ENCODE data around the gene TRIM62.

Gene TRIM62

DNA sequence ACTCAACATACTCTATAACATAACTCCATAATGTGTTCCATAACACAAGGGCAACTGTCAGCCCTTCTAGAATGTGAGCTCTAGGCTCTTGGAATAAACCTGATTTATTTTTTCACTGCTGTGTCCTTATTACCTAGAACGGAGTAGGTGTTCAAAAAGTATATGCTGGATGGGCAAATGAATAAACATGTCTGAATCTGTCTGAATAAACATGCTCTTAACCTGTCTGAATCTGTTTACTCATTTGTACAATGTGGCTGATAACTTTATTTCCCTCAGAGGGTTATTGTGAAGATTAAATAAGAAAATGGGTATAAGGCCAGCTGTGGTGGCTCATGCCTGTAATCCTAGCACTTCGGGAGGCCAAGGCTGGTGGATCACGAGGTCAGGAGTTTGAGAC, 58.6 kb downstream of the TRIM62 start:
- Histone ChIP-seq H3K27ac (ENCODE audit: insufficient read depth, low read depth, low read length, poor library complexity, severe bottlenecking) (no peak overlapping the region), H3K4me3 (ENCODE audit: insufficient read depth, low read depth, low read length) (no peak overlapping the region), H3K9me3 (ENCODE audit: control insufficient read depth, low read length) (no peaks in the 10 kb centered on the region), H3K4me1 (ENCODE audit: control insufficient read depth, insufficient read depth, low read length) (no peaks in the 10 kb centered on the region), H3K36me3 (ENCODE audit: control insufficient read depth, insufficient read depth, low read length) (no peaks in the 10 kb centered on the region), H3K27me3 (ENCODE audit: control insufficient read depth, insufficient read depth, low read length, poor library complexity, severe bottlenecking) (no peaks in the 10 kb centered on the region)
- 87 to 88% methylated on average over 3 of the region's 3 CpGs for WGBS, 2 experiments

DNA sequence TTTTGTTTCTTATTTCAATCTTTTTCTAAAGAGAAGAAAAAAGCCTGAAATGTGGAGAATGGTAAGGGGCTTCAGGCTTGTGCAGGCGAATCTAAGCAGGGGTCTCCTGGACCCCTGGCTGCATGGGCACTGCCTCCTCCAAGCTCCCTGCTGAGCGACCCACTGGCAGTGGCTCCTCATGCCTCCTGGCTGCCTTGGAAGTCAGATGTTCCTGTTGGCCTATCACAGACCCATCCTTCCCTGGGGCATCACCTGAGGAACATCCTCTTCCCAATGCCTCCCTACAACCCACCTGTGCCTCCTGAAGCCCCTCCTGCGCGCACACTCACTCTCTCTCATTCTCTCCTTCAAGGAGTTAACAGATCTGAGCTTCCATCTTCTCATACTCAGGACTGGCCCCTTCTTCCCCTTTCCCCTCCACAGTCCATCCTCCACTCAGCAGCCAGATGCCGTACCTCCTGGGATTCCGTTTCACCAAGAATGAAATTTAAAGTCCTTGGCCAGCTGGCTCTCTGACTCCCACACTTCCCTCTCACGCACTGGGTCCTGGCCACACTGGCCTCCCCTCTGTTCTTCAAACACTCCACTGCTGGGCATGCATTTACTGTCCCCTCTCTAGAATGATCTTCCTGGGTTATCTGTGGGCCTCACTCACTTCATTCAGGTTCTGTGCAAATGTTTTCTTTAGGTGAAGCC, 59.2 kb downstream of the TRIM62 start:
- Histone ChIP-seq H3K9me3 (ENCODE audit: control insufficient read depth, low read length) (no peaks in the 10 kb centered on the region), H3K36me3 (ENCODE audit: control insufficient read depth, insufficient read depth, low read length) (no peaks in the 10 kb centered on the region), H3K27me3 (ENCODE audit: control insufficient read depth, insufficient read depth, low read length, poor library complexity, severe bottlenecking) (no peaks in the 10 kb centered on the region), H3K4me3 (ENCODE audit: insufficient read depth, low read depth, low read length) (no peak overlapping the region), H3K27ac (ENCODE audit: insufficient read depth, low read depth, low read length, poor library complexity, severe bottlenecking) (no peak overlapping the region), H3K4me1 (ENCODE audit: control insufficient read depth, insufficient read depth, low read length) (no peaks in the 10 kb centered on the region)
- 91 to 92% methylated on average over 7 of the region's 7 CpGs for WGBS, 2 experiments

DNA sequence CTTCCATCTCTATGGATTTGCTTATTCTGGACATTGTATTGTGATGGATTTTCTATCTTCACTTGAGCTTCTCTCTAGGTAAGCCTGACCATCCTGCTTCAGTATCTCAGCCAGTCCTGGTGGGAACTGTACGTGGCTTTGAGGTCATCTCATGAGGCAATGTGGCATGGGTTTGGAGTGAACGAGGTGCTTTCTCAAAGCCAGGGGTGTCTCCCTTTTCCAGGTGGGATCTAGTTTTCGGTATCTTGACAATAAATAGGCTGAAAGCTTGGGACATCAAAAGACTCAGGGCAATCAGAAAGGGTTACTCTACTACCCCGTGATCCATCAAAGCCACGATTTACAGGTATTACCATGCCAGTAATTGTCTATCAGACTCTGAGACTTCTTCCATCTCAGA, 60.1 kb downstream of the TRIM62 start:
- H3K4me3 ChIP-seq (ENCODE audit: insufficient read depth, low read depth, low read length): no peak overlapping the region
- no peaks in the 10 kb centered on the region for H3K27me3 ChIP-seq (ENCODE audit: control insufficient read depth, insufficient read depth, low read length, poor library complexity, severe bottlenecking)
- no peaks in the 10 kb centered on the region for H3K4me1 ChIP-seq (ENCODE audit: control insufficient read depth, insufficient read depth, low read length)
- 91 to 93% methylated on average over 5 of the region's 5 CpGs for WGBS, 2 experiments
- H3K27ac ChIP-seq (ENCODE audit: insufficient read depth, low read depth, low read length, poor library complexity, severe bottlenecking): no peak overlapping the region
- no peaks in the 10 kb centered on the region for H3K36me3 ChIP-seq (ENCODE audit: control insufficient read depth, insufficient read depth, low read length)
- no peaks in the 10 kb centered on the region for H3K9me3 ChIP-seq (ENCODE audit: control insufficient read depth, low read length)

- H3K36me3 ChIP-seq (ENCODE audit: control insufficient read depth, insufficient read depth, low read length): no peaks in the 10 kb centered on the region
- no peak overlapping the region for H3K27ac ChIP-seq (ENCODE audit: insufficient read depth, low read depth, low read length, poor library complexity, severe bottlenecking)
- H3K27me3 ChIP-seq (ENCODE audit: control insufficient read depth, insufficient read depth, low read length, poor library complexity, severe bottlenecking): no peaks in the 10 kb centered on the region
- no peak overlapping the region for H3K4me3 ChIP-seq (ENCODE audit: insufficient read depth, low read depth, low read length)
- H3K9me3 ChIP-seq (ENCODE audit: control insufficient read depth, low read length): no peaks in the 10 kb centered on the region
- 89 to 91% methylated on average over 8 of the region's 8 CpGs for WGBS, 2 experiments
- H3K4me1 ChIP-seq (ENCODE audit: control insufficient read depth, insufficient read depth, low read length): no peaks in the 10 kb centered on the region
Observed at GRCh38 chr1:33120436-33121231, 61.2 kb downstream of the TRIM62 start.

DNA sequence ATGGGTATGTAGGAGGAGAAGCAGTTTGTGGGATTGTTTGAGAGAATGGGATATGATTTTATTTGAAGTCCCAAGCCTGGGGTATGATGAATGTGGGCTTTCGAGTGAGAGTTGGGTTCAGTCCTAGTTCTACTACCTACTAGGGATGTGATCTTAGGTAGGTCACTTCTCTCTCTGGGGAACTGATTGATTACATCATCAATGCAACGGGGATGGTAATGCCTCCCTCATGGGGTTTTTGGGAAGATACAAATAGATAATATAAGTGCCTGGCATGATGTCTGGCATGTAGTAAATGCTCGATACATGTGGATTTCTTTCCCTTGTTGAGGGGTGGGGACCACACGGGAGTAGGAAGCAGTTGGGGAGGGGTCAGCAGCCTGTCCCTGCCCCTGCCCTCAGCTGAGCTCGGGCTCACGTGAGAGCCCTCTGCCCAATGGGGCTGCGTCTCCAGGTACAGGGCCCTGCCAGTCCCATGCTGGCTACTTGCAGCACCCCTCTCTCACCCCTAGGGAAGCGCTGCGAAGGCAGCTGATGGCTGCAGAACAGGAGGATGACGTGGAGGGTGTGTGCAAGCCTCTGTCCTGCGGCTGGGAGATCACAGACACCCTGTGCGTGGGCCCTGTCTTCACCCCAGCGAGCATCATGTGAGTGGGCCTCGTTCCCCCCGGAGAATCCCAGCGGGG, 62.2 kb downstream of the TRIM62 start:
- WGBS, 2 experiments: 78 to 79% methylated on average over 16 of the region's 16 CpGs
- no peaks in the 10 kb centered on the region for H3K27me3 ChIP-seq (ENCODE audit: control insufficient read depth, insufficient read depth, low read length, poor library complexity, severe bottlenecking)
- H3K36me3 ChIP-seq (ENCODE audit: control insufficient read depth, insufficient read depth, low read length): no peaks in the 10 kb centered on the region
- no peaks in the 10 kb centered on the region for H3K9me3 ChIP-seq (ENCODE audit: control insufficient read depth, low read length)
- no peak overlapping the region for H3K4me3 ChIP-seq (ENCODE audit: insufficient read depth, low read depth, low read length)
- no peaks in the 10 kb centered on the region for H3K4me1 ChIP-seq (ENCODE audit: control insufficient read depth, insufficient read depth, low read length)
- H3K27ac ChIP-seq (ENCODE audit: insufficient read depth, low read depth, low read length, poor library complexity, severe bottlenecking): no peak overlapping the region

GRCh38 chr1:33119050-33119449, 62.8 kb downstream of the TRIM62 start:
- Histone ChIP-seq H3K27me3 (ENCODE audit: control insufficient read depth, insufficient read depth, low read length, poor library complexity, severe bottlenecking) (no peaks in the 10 kb centered on the region), H3K27ac (ENCODE audit: insufficient read depth, low read depth, low read length, poor library complexity, severe bottlenecking) (no peak overlapping the region), H3K36me3 (ENCODE audit: control insufficient read depth, insufficient read depth, low read length) (no peaks in the 10 kb centered on the region), H3K4me3 (ENCODE audit: insufficient read depth, low read depth, low read length) (no peak overlapping the region), H3K4me1 (ENCODE audit: control insufficient read depth, insufficient read depth, low read length) (no peaks in the 10 kb centered on the region), H3K9me3 (ENCODE audit: control insufficient read depth, low read length) (no peaks in the 10 kb centered on the region)
- 92 to 93% methylated on average over 2 of the region's 2 CpGs for WGBS, 2 experiments

- no peak overlapping the region for H3K27ac ChIP-seq (ENCODE audit: insufficient read depth, low read depth, low read length, poor library complexity, severe bottlenecking)
- H3K4me1 ChIP-seq (ENCODE audit: control insufficient read depth, insufficient read depth, low read length): no peaks in the 10 kb centered on the region
- H3K4me3 ChIP-seq (ENCODE audit: insufficient read depth, low read depth, low read length): no peak overlapping the region
- no peaks in the 10 kb centered on the region for H3K27me3 ChIP-seq (ENCODE audit: control insufficient read depth, insufficient read depth, low read length, poor library complexity, severe bottlenecking)
- 87 to 88% methylated on average over 4 of the region's 4 CpGs for WGBS, 2 experiments
- no peaks in the 10 kb centered on the region for H3K36me3 ChIP-seq (ENCODE audit: control insufficient read depth, insufficient read depth, low read length)
- no peaks in the 10 kb centered on the region for H3K9me3 ChIP-seq (ENCODE audit: control insufficient read depth, low read length)
Observed at GRCh38 chr1:33118274-33118673, 63.6 kb downstream of the TRIM62 start.

- no peaks in the 10 kb centered on the region for H3K4me1 ChIP-seq (ENCODE audit: control insufficient read depth, insufficient read depth, low read length)
- H3K27me3 ChIP-seq (ENCODE audit: control insufficient read depth, insufficient read depth, low read length, poor library complexity, severe bottlenecking): no peaks in the 10 kb centered on the region
- H3K27ac ChIP-seq (ENCODE audit: insufficient read depth, low read depth, low read length, poor library complexity, severe bottlenecking): no peak overlapping the region
- 94% methylated on average over 13 of the region's 13 CpGs for WGBS, 2 experiments
- H3K36me3 ChIP-seq (ENCODE audit: control insufficient read depth, insufficient read depth, low read length): no peaks in the 10 kb centered on the region
- H3K9me3 ChIP-seq (ENCODE audit: control insufficient read depth, low read length): no peaks in the 10 kb centered on the region
- no peak overlapping the region for H3K4me3 ChIP-seq (ENCODE audit: insufficient read depth, low read depth, low read length)
Observed at GRCh38 chr1:33117440-33118085, 64.3 kb downstream of the TRIM62 start.

DNA sequence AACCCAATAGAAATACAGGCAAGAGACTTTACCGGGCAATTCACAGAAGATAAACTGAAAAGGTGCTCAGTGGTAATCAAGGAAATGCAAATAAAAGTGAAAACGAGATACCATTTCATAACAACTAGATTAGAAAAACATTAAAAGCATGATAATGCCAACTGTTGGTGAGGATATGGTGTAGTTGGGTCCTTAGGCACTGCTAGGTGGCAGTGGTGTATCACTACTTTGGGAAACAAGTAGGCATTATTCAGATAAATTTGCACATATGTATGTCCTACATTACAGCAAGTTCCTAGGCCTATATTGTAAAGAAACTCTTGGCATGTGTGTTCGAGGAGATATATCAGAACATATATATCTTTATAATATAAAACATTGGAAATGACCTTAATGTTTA, 69.9 kb downstream of the TRIM62 start:
- H3K9me3 ChIP-seq (ENCODE audit: control insufficient read depth, low read length): no peaks in the 10 kb centered on the region
- no peaks in the 10 kb centered on the region for H3K27me3 ChIP-seq (ENCODE audit: control insufficient read depth, insufficient read depth, low read length, poor library complexity, severe bottlenecking)
- no peak overlapping the region for H3K4me3 ChIP-seq (ENCODE audit: insufficient read depth, low read depth, low read length)
- H3K4me1 ChIP-seq (ENCODE audit: control insufficient read depth, insufficient read depth, low read length): no peaks in the 10 kb centered on the region
- H3K27ac ChIP-seq (ENCODE audit: insufficient read depth, low read depth, low read length, poor library complexity, severe bottlenecking): no peak overlapping the region
- no peaks in the 10 kb centered on the region for H3K36me3 ChIP-seq (ENCODE audit: control insufficient read depth, insufficient read depth, low read length)
- WGBS, 2 experiments: 87% methylated on average over 2 of the region's 3 CpGs; no CpG with 5 or more reads in 1 of the 2 experiments

DNA sequence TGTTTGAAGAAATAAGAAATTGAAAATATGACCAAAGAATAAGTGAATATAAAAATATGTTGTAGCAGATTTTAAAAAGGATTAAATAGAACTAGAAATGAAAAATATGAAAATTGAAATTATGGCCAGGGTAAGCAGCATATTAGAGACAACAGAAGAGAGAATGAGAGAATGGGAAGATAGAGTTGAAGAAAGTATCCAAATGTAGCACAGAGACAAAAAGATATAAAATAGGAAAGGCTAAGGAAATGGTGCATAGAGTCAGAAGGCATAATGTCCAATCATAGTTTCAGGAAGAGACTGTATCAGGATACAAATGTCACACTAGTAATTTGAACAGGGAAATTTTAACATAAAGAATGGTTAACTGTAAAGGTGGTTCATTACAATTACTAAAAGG, 71.4 kb downstream of the TRIM62 start:
- Histone ChIP-seq H3K36me3 (ENCODE audit: control insufficient read depth, insufficient read depth, low read length) (no peaks in the 10 kb centered on the region), H3K4me1 (ENCODE audit: control insufficient read depth, insufficient read depth, low read length) (no peaks in the 10 kb centered on the region), H3K4me3 (ENCODE audit: insufficient read depth, low read depth, low read length) (no peak overlapping the region), H3K27ac (ENCODE audit: insufficient read depth, low read depth, low read length, poor library complexity, severe bottlenecking) (no peak overlapping the region), H3K27me3 (ENCODE audit: control insufficient read depth, insufficient read depth, low read length, poor library complexity, severe bottlenecking) (no peaks in the 10 kb centered on the region), H3K9me3 (ENCODE audit: control insufficient read depth, low read length) (no peaks in the 10 kb centered on the region)
